Hepatocyte (in vitro differentiated cells): ENCODE measurements around the gene PF4V1. TPM values are rescaled to one million over a fixed set of nuclear protein-coding genes. Genes with fewer than 3 reads are reported as not detected.
A peak's percentile ranks its signal among the peaks of the same experiment; 100 is the strongest.

Experiments
- DNase-seq: peaks from one replicate; pipeline ENCODE4 v3.0.0-alpha.2; 2016; ENCODE audit warnings: low spot score
- H2AFZ ChIP-seq: fragments of 200-600 bp; sonication (generic); 2 replicates; pipeline ENCODE4 v1.6.0; 2016; ENCODE audit warnings: antibody characterized with exemption, mild to moderate bottlenecking
- H3K27ac ChIP-seq: fragments of 200-600 bp; sonication (generic); 2 replicates; pipeline ENCODE4 v1.5.1; 2016; ENCODE audit warnings: mild to moderate bottlenecking
- H3K27me3 ChIP-seq: fragments of 200-600 bp; sonication (generic); 2 replicates; pipeline ENCODE4 v1.6.1; 2016
- H3K36me3 ChIP-seq: fragments of 200-600 bp; sonication (generic); replicated peaks from 2 replicates; pipeline ENCODE4 v1.5.1; 2016; ENCODE audit warnings: low read depth; ENCODE audit not compliant: insufficient read depth
- H3K4me1 ChIP-seq: fragments of 200-600 bp; sonication (generic); 2 replicates; pipeline ENCODE4 v1.5.1; 2016; ENCODE audit warnings: mild to moderate bottlenecking, moderate library complexity; ENCODE audit not compliant: insufficient read depth
- H3K4me2 ChIP-seq: fragments of 200-600 bp; sonication (generic); 2 replicates; pipeline ENCODE4 v1.6.0; 2016
- H3K4me3 ChIP-seq: fragments of 200-600 bp; sonication (generic); 2 replicates; pipeline ENCODE4 v1.5.1; 2016; ENCODE audit warnings: mild to moderate bottlenecking
- H3K79me2 ChIP-seq: fragments of 200-600 bp; sonication (generic); 2 replicates; pipeline ENCODE4 v1.6.0; 2017; ENCODE audit warnings: mild to moderate bottlenecking
- H3K9me2 ChIP-seq: fragments of 200-600 bp; sonication (generic); replicated peaks from 2 replicates; pipeline ENCODE4 v1.6.0; 2017; ENCODE audit warnings: mild to moderate bottlenecking; ENCODE audit not compliant: insufficient read depth
- H3K9me3 ChIP-seq: fragments of 200-600 bp; sonication (generic); 2 replicates; pipeline ENCODE4 v1.5.1; 2016; ENCODE audit warnings: low read depth, mild to moderate bottlenecking
- H4K20me1 ChIP-seq: fragments of 200-600 bp; sonication (generic); 2 replicates; pipeline ENCODE4 v1.6.0; 2016; ENCODE audit warnings: mild to moderate bottlenecking; ENCODE audit not compliant: insufficient read depth, poor library complexity, severe bottlenecking
- EZH2 ChIP-seq: fragments of 200-600 bp; sonication (generic); IDR thresholded peaks from 2 replicates; pipeline ENCODE4 v1.6.1; 2016; ENCODE audit warnings: antibody characterized with exemption, mild to moderate bottlenecking, borderline replicate concordance
- EZH2phosphoT487 ChIP-seq: fragments of 200-600 bp; sonication (generic); IDR thresholded peaks from one replicate; pipeline ENCODE4 v1.6.1; 2018; ENCODE audit warnings: antibody characterized with exemption, mild to moderate bottlenecking, low read depth, moderate library complexity; ENCODE audit not compliant: unreplicated experiment, severe bottlenecking
- WGBS: methylation state at CpG from one replicate; pipeline ENCODE4 v1.1.6; 2016; ENCODE audit warnings: low lambda C conversion rate; ENCODE audit errors: missing lambda C conversion rate; 5-methylcytosine and 5-hydroxymethylcytosine counted together
- polyA plus RNA-seq: library from polyadenylated mRNA; unstranded; fragments of >200 nt; fragmentation: Nextera tagmentation; extraction: Ambion mirVana; gene quantifications from 2 replicates; pipeline ENCODE4 v1.2.1, GENCODE V29; 2016
- total RNA-seq: library from RNA; depleted of rRNA; stranded (reverse); fragments of >200 nt; gene quantifications from 2 replicates; pipeline ENCODE4 v1.2.3, GENCODE V29; 2014
- TF ChIP-seq, protein P1 (sequence below): fragments of 200-600 bp; sonication (generic); IDR thresholded peaks from 2 replicates; pipeline ENCODE4 v1.5.1; 2016; ENCODE audit warnings: antibody characterized with exemption, mild to moderate bottlenecking; ENCODE audit not compliant: poor library complexity

The PF4V1 gene
- total and polyA plus RNA-seq, 2 experiments from 2014 or later = not detected

DNA sequence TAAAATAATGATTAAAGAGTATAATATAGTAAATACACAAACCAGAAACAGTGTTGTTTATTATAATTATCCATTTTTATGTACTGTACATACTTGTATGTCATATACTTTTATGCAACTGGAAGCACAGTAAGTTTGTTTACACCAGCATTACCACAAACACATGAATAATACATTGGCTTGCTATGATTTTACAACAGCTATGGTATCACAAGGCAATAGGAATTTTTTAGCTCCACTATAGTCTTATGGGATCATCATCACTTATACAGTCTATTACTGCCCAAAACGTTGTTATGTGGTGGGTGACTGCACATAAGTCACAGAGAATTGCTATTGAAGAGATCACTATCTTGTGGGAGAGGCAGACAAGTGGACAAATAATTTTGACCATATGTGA, 1.8 kb upstream of the PF4V1 start:
- Histone ChIP-seq H3K4me3 (no peak overlapping the region), H3K27me3 (peaks cover 27% of the 10 kb centered on the region), H3K9me2 (no peaks in the 10 kb centered on the region), H3K9me3 (no peaks in the 10 kb centered on the region), H3K36me3 (no peaks in the 10 kb centered on the region), H3K27ac (no peak overlapping the region), H2AFZ (no peak overlapping the region), H3K79me2 (no peaks in the 10 kb centered on the region), H4K20me1 (no peaks in the 10 kb centered on the region), H3K4me2 (no peak overlapping the region), H3K4me1 (no peaks in the 10 kb centered on the region)
- no peak for DNase-seq
- 46% methylated on average over 1 of the region's 1 CpG for WGBS
- TF ChIP-seq EZH2 = no peak
- no peak for TF ChIP-seq EZH2phosphoT487
- TF ChIP-seq, protein P1, sequence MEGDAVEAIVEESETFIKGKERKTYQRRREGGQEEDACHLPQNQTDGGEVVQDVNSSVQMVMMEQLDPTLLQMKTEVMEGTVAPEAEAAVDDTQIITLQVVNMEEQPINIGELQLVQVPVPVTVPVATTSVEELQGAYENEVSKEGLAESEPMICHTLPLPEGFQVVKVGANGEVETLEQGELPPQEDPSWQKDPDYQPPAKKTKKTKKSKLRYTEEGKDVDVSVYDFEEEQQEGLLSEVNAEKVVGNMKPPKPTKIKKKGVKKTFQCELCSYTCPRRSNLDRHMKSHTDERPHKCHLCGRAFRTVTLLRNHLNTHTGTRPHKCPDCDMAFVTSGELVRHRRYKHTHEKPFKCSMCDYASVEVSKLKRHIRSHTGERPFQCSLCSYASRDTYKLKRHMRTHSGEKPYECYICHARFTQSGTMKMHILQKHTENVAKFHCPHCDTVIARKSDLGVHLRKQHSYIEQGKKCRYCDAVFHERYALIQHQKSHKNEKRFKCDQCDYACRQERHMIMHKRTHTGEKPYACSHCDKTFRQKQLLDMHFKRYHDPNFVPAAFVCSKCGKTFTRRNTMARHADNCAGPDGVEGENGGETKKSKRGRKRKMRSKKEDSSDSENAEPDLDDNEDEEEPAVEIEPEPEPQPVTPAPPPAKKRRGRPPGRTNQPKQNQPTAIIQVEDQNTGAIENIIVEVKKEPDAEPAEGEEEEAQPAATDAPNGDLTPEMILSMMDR = no peak

DNA sequence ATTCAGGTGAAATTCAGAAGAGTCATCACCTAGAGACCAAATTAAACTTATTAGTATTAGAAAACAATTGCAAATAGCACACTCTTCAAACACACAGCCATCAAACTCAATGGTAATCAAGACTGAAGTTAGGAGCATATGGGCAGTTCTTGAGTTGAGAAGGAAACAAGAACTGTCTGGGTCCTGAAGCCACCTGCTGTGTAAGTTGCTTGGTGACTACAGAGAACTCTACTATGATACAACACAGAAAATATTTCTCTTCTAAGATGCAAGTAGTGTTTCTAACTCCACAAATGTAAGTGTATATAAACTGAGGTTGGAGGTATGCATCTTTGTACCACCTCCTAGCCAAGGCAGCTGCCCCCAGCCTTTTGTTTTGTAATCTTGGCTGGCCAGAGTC, 325 bp upstream of the PF4V1 start:
- Histone ChIP-seq H3K36me3 (no peaks in the 10 kb centered on the region), H3K4me2 (no peak overlapping the region), H3K79me2 (no peaks in the 10 kb centered on the region), H3K27me3 (peaks cover 27% of the 10 kb centered on the region), H3K27ac (no peak overlapping the region), H3K4me1 (no peaks in the 10 kb centered on the region), H4K20me1 (no peaks in the 10 kb centered on the region), H3K9me2 (no peaks in the 10 kb centered on the region), H2AFZ (no peak overlapping the region), H3K4me3 (no peak overlapping the region), H3K9me3 (no peaks in the 10 kb centered on the region)
- TF ChIP-seq, protein P1 = no peak
- TF ChIP-seq EZH2 = no peak
- TF ChIP-seq EZH2phosphoT487 = no peak
- DNase-seq = no peak

DNA sequence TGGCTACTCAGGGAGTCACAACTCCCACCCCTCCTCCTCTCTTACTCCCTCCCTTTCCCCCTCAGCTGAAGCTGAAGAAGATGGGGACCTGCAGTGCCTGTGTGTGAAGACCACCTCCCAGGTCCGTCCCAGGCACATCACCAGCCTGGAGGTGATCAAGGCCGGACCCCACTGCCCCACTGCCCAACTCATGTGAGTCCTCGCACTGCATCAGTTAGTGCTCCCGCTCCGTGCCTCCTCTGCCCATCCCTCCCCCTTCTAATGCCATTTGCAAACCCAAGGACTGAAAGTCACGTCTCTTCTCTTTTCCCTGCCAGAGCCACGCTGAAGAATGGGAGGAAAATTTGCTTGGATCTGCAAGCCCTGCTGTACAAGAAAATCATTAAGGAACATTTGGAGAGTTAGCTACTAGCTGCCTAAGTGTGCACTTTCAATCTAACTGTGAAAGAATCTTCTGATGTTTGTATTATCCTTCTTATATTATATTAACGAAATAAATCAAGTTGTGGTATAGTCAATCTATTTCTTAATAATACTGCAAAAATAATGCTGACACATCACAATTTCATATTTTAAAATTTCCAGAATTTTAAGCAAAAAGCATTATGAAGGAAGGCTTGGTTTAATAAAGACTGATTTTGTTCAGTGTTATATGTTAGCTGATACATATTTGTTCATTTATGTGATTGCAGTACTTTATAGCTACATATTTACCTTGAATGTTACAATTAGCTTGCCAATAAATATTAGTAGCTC, 800 bp downstream of the PF4V1 start:
- Histone ChIP-seq H3K79me2 (no peaks in the 10 kb centered on the region), H3K36me3 (no peaks in the 10 kb centered on the region), H3K4me2 (peak overlapping the region; percentile 72), H3K9me2 (no peaks in the 10 kb centered on the region), H3K9me3 (no peaks in the 10 kb centered on the region), H3K27ac (no peak overlapping the region), H3K4me1 (no peaks in the 10 kb centered on the region), H3K27me3 (peaks cover 27% of the 10 kb centered on the region), H3K4me3 (no peak overlapping the region), H4K20me1 (no peaks in the 10 kb centered on the region), H2AFZ (no peak overlapping the region)
- 52% methylated on average over 7 of the region's 8 CpGs for WGBS
- TF ChIP-seq EZH2phosphoT487 = no peak
- TF ChIP-seq EZH2 = no peak
- TF ChIP-seq, protein P1 = no peak
- no peak for DNase-seq
